Transverse colon (tissue), 1 donor: ENCODE measurements around the gene IFNL3.
"Not testable (repeated sequence)": the region's sequence is repeated elsewhere in the genome, so short reads cannot be mapped to it uniquely, and the experiment has no call there.

Source experiments
- EP300 ChIP-seq: sonication (generic); formaldehyde crosslinking; IDR thresholded peaks from one replicate; pipeline ENCODE4 v1.6.1; 2017; ENCODE audit warnings: antibody characterized with exemption, low read depth
- POLR2A ChIP-seq: fragments of 450-650 bp; IDR thresholded peaks from one replicate; pipeline ENCODE4 v1.6.1; 2016; ENCODE audit warnings: antibody characterized with exemption, mild to moderate bottlenecking, moderate library complexity

DNA sequence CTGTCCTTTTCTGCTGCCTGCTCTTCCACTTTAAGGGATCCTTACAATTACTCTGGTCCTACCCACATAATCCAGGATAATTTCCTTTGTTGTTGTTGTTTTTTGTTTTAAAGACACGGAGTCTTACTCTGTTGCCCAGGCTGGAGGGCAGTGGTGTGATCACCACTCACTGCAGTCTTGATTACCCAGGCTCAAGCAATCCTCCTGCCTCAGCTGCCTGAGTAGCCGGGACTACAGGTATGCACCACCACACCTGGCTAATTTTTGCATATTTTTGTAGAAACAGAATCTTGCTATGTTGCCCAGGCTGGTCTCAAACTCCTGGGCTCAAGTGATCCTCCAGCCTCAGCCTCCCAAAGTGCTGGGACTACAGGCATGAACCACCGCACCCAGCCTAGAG, 29.5 kb downstream of the IFNL3 start:
- not testable (repeated sequence) for TF ChIP-seq EP300, POLR2A
